ENCODE results near the gene ZNF846. TPM values are rescaled to one million over a fixed set of nuclear protein-coding genes. Genes with fewer than 3 reads are reported as not detected.
"Not testable (repeated sequence)": the region's sequence is repeated elsewhere in the genome, so short reads cannot be mapped to it uniquely, and the experiment has no call there.

Gene ZNF846
- total RNA-seq, 2 experiments from 2014 or later = 6.9 to 8.2 TPM

DNA sequence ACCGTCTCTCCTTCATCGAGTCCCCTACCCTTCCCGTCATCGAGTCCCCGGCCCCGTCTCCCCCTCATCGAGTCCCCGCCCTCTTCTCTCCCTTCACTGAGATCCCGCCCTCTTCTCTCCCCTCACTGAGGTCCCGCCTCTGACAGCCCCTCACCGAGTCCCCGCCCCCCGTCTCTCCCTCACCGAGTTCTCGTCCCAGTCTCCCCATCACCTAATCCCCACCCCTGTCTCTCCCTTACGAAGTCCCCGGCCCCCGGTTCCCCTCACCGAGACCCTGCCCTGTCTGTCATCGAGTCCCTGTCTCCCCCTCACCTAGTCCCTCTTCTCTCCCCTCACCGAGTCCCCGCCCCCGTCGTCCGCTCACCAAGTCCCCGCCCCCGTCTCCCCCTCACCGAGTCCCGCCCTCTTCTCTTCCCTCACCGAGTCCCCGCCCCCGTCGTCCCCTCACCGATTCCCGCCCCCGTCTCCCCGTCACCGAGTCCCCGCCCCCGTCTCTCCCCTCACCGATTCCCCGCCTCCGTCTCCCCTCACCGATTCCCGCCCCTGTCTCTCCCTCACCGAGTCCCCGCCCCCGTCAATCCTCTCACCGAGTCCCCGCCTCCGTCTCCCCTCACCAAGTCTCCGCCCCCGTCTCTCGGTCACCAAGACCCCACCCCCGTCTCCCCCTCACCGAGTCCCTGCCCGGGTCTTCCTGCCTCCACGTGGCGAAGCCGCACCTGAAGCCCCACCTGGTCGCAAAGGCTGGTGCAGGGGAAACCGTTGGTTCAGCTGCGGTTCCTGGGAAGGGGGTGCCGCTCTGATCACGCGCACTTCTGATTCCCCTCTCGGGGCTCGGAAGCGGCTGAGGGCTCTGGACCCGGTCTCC is 23.9 kb upstream of the ZNF846 start:
- peak; percentile 93 for DNase-seq
- Mint-ChIP-seq H3K4me1 (peaks cover 29% of the 10 kb centered on the region), H3K4me3 (peak overlapping the region; percentile 86), H3K36me3 (ENCODE audit: low read depth) (no peaks in the 10 kb centered on the region), H3K27me3 (no peaks in the 10 kb centered on the region), H3K27ac (peak overlapping the region; percentile 97), H3K9me3 (peaks cover 7% of the 10 kb centered on the region)
- POLR2A ChIA-PET = no interaction called here
- CTCF ChIA-PET = no interaction called here

- CTCF ChIA-PET = no interaction called here
- POLR2A ChIA-PET = no interaction called here
- Mint-ChIP-seq H3K36me3 (ENCODE audit: low read depth) (no peaks in the 10 kb centered on the region), H3K4me1 (peaks cover 28% of the 10 kb centered on the region), H3K27ac (peak overlapping the region; percentile 97), H3K9me3 (peaks cover 7% of the 10 kb centered on the region), H3K27me3 (no peaks in the 10 kb centered on the region), H3K4me3 (peak overlapping the region; percentile 86)
- peak; percentile 95 for DNase-seq
Measured at GRCh38 chr19:9791552-9792205, 23.1 kb upstream of the ZNF846 start.

DNA sequence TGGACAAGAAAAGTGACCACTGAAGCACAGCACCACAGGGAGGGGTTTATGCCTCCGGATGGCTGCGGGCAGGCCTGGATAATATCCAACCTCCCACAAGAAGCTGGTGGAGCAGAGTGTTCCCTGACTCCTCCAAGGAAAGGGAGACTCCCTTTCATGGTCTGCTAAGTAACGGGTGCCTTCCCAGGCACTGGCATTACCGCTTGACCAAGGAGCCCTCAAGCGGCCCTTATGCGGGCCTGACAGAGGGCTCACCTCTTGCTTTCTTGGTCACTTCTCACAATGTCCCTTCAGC is 22.5 kb upstream of the ZNF846 start:
- H3K36me3 Mint-ChIP-seq (ENCODE audit: low read depth); DNase-seq; H3K27me3 Mint-ChIP-seq; POLR2A ChIA-PET; H3K9me3 Mint-ChIP-seq: not testable (repeated sequence)
- Mint-ChIP-seq H3K27ac (peak overlapping the region; percentile 97), H3K4me3 (peak overlapping the region; percentile 86), H3K4me1 (peaks cover 27% of the 10 kb centered on the region)
- CTCF ChIA-PET = interaction anchor here (0.7 kb wide), 2 partner anchors 25 to 1682 kb away, joined by 3 to 4 read pairs; no protein-coding TSS in a partner anchor

GRCh38 chr19:9789579-9789978 is 21.0 kb upstream of the ZNF846 start:
- H3K27ac Mint-ChIP-seq; DNase-seq; CTCF ChIA-PET; POLR2A ChIA-PET; H3K9me3 Mint-ChIP-seq; H3K36me3 Mint-ChIP-seq (ENCODE audit: low read depth); H3K4me3 Mint-ChIP-seq; H3K27me3 Mint-ChIP-seq: not testable (repeated sequence)
- H3K4me1 Mint-ChIP-seq = peaks cover 35% of the 10 kb centered on the region

- Mint-ChIP-seq H3K9me3 (peaks cover 5% of the 10 kb centered on the region), H3K36me3 (ENCODE audit: low read depth) (no peaks in the 10 kb centered on the region), H3K27me3 (no peaks in the 10 kb centered on the region), H3K4me3 (no peak overlapping the region), H3K4me1 (peaks cover 40% of the 10 kb centered on the region), H3K27ac (no peak overlapping the region)
- DNase-seq = no peak
- ChIA-PET CTCF (no interaction called here), POLR2A (no interaction called here)
Measured at GRCh38 chr19:9789066-9789465, 20.5 kb upstream of the ZNF846 start.

GRCh38 chr19:9788604-9789003 is 20.1 kb upstream of the ZNF846 start:
- DNase-seq; POLR2A ChIA-PET; H3K27ac Mint-ChIP-seq; H3K4me3 Mint-ChIP-seq; H3K36me3 Mint-ChIP-seq (ENCODE audit: low read depth); H3K9me3 Mint-ChIP-seq; H3K27me3 Mint-ChIP-seq: not testable (repeated sequence)
- peaks cover 43% of the 10 kb centered on the region for H3K4me1 Mint-ChIP-seq
- CTCF ChIA-PET = interaction anchor here (0.6 to 1.9 kb wide), 2 partner anchors 143 to 163 kb away, joined by 3 to 5 read pairs; no protein-coding TSS in a partner anchor

DNA sequence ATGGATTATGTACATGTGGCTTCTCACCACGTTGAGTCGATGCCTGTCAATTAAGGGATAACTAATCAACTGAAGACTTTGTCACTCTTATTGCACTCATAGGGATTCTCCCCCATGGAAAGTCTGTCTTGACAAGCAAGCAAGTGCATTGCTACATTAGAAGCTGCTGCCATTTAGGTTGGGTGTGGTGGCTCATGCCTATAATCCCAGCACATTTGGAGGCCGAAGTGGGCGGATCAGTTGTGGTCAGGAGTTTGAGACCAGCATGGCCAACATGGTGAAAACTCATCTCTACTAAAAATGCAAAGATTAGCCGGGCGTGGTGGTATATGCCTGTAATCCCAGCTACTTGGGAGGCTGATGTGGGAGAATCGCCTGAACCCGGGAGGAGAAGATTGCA is 18.3 kb upstream of the ZNF846 start:
- peak overlapping the region; percentile 31 for H3K27ac Mint-ChIP-seq
- peak overlapping the region; percentile 62 for H3K4me3 Mint-ChIP-seq
- peaks cover 40% of the 10 kb centered on the region for H3K4me1 Mint-ChIP-seq
- POLR2A ChIA-PET = no interaction called here
- H3K36me3 Mint-ChIP-seq (ENCODE audit: low read depth) = no peaks in the 10 kb centered on the region
- no peaks in the 10 kb centered on the region for H3K27me3 Mint-ChIP-seq
- DNase-seq = no peak
- peaks cover 2% of the 10 kb centered on the region for H3K9me3 Mint-ChIP-seq
- CTCF ChIA-PET = interaction anchor here (1.9 kb wide), 1 partner anchor 161 kb away, joined by 5 read pairs; no protein-coding TSS in a partner anchor

- POLR2A ChIA-PET = no interaction called here
- DNase-seq = no peak
- Mint-ChIP-seq H3K27me3 (no peaks in the 10 kb centered on the region), H3K36me3 (ENCODE audit: low read depth) (no peaks in the 10 kb centered on the region), H3K27ac (peak overlapping the region; percentile 98), H3K4me3 (peak overlapping the region; percentile 81), H3K9me3 (peaks cover 2% of the 10 kb centered on the region), H3K4me1 (peaks cover 37% of the 10 kb centered on the region)
- CTCF ChIA-PET = no interaction called here
Measured at GRCh38 chr19:9786342-9786741, 17.8 kb upstream of the ZNF846 start.

GRCh38 chr19:9785367-9786331 is 17.1 kb upstream of the ZNF846 start:
- ChIA-PET POLR2A (no interaction called here), CTCF (no interaction called here)
- Mint-ChIP-seq H3K27ac (peak overlapping the region; percentile 98), H3K9me3 (peaks cover 2% of the 10 kb centered on the region), H3K36me3 (ENCODE audit: low read depth) (no peaks in the 10 kb centered on the region), H3K27me3 (no peaks in the 10 kb centered on the region), H3K4me1 (peaks cover 34% of the 10 kb centered on the region), H3K4me3 (peak overlapping the region; percentile 81)
- DNase-seq = peak; percentile 99

GRCh38 chr19:9784163-9784496 is 15.6 kb upstream of the ZNF846 start:
- H3K36me3 Mint-ChIP-seq (ENCODE audit: low read depth); DNase-seq; CTCF ChIA-PET; H3K27me3 Mint-ChIP-seq; H3K9me3 Mint-ChIP-seq; POLR2A ChIA-PET: not testable (repeated sequence)
- peak overlapping the region; percentile 12 for H3K4me3 Mint-ChIP-seq
- H3K4me1 Mint-ChIP-seq = peaks cover 28% of the 10 kb centered on the region
- H3K27ac Mint-ChIP-seq = peak overlapping the region; percentile 98

DNA sequence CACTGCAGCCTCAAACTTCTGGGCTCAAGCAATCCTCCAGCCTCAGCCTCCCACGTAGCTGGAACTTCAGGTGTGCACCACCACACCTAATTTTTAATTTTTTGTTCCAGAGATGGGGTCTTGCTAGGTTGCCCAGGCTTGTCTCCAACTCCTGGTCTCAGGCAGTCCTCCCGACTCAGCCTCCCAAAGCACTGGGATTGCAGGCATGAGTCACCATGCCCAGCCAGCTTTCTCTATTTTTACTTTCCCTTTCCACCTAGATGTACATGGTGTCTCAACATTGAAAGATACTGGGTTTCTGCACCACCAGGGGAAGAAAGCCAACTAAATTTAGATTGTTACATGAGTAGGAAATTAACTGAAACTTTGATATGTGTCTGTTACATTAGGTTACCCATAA is 13.8 kb upstream of the ZNF846 start:
- POLR2A ChIA-PET = no interaction called here
- Mint-ChIP-seq H3K27ac (no peak overlapping the region), H3K4me3 (no peak overlapping the region), H3K4me1 (peaks cover 28% of the 10 kb centered on the region), H3K36me3 (ENCODE audit: low read depth) (no peaks in the 10 kb centered on the region), H3K27me3 (no peaks in the 10 kb centered on the region), H3K9me3 (peaks cover 8% of the 10 kb centered on the region)
- no peak for DNase-seq
- CTCF ChIA-PET = interaction anchor here (1.0 to 1.3 kb wide), 2 partner anchors 209 to 347 kb away, joined by 3 read pairs; partner anchors contain the start of gene ZNF266

DNA sequence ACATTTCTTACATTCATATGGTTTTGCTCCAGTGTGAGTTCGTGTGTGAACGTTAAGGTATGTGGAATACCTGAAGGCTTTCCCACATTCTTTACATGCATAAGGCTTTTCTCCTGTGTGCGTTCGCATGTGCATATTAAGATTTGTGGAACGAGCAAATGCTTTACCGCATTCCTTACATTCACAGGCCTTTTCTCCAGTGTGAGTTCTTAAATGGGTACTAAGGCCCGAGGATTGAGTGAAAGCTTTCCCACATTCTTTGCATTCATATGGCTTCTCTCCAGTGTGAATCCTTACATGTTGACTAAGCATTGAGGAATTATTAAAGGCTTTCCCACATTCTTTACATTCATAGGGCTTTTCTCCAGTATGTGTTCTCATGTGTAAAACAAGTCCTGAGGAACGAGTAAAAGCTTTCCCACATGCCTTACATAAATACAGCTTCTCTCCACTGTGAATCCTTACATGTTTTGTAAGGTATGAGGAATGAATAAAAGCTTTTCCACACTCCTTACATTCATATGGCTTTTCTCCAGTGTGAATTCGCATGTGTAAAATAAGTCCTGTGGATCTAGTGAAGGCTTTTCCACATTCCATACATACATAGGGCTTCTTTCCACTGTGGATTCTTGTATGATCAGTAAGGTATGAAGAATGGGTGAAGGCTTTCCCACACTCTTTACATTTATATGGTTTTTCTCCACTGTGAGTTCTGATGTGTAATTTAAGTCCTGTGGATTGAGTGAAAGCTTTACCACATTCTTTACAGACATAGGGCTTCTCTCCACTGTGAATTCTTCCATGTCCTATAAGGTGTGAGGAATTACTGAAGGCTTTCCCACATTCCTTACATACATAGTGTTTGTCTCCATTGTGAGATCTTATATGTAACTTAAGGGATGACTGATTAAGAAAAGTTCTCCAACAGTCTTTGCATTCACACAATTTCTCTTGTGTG is 10.7 kb downstream of the ZNF846 start:
- Mint-ChIP-seq H3K9me3 (peaks cover 49% of the 10 kb centered on the region), H3K27ac (no peak overlapping the region), H3K4me1 (no peaks in the 10 kb centered on the region), H3K4me3 (no peak overlapping the region), H3K36me3 (ENCODE audit: low read depth) (peaks cover 49% of the 10 kb centered on the region), H3K27me3 (no peaks in the 10 kb centered on the region)
- no peak for DNase-seq
- CTCF ChIA-PET = no interaction called here
- POLR2A ChIA-PET = no interaction called here
